ENCODE measurements around the gene XCL1. TPM values are rescaled to one million over a fixed set of nuclear protein-coding genes. Genes with fewer than 3 reads are reported as not detected.

Gene XCL1
- total and polyA plus RNA-seq, 10 of the 15 experiments (the other 5 are each of a cell fraction or from before 2014, with no cell fraction given), result 0.68 to 1,222 (median 12.2) TPM

- DNase-seq (ENCODE audit: low read depth, low spot score) (no peak), ATAC-seq (peak; percentile 17), FAIRE-seq (no peak)
- in situ Hi-C loops (cut with MboI), result no loop called here
- H3K27me3 ChIP-seq (replicated peaks in 1 of 2; ENCODE audit: control insufficient read depth in 2 of 2, insufficient read depth in 2 of 2, low read length in 1 of 2), result no peaks in the 10 kb centered on the region
- POLR2A ChIA-PET, result interaction anchor here (1.0 to 7.3 kb wide), 10 partner anchors 16 to 87 kb away, joined by 3 to 56 read pairs (median 9); no protein-coding TSS in a partner anchor
- no peaks in the 10 kb centered on the region; the same call in 1 of the 2 replicates for H3K4me1 ChIP-seq (ENCODE audit: control insufficient read depth, insufficient read depth, low read length)
- H3K36me3 ChIP-seq (ENCODE audit: control insufficient read depth in 2 of 2, insufficient read depth in 2 of 2, low read length in 1 of 2), result no peaks in the 10 kb centered on the region
- no peak overlapping the region for H3K9ac ChIP-seq (ENCODE audit: control insufficient read depth, insufficient read depth, low read length)
- WGBS (ENCODE audit: insufficient coverage, insufficient replicate concordance, low lambda C conversion rate, missing lambda C conversion rate), result 69% methylated on average over 3 of the region's 3 CpGs
- CTCF ChIA-PET, result interaction anchor here (1.1 to 5.3 kb wide), 11 partner anchors 13 to 213 kb away, joined by 3 to 28 read pairs (median 8); no protein-coding TSS in a partner anchor
- no peaks in the 10 kb centered on the region for H4K20me1 ChIP-seq (ENCODE audit: control insufficient read depth, insufficient read depth)
- H2AFZ ChIP-seq (ENCODE audit: control insufficient read depth, low read depth, low read length), result no peak overlapping the region
- no peaks in the 10 kb centered on the region for H3K79me2 ChIP-seq (ENCODE audit: control insufficient read depth, insufficient read depth, low read length)
- TF ChIP-seq ATF7 (IDR thresholded peaks at IDR 0.05; ENCODE audit: low read depth) (peak; percentile 43; the same call in 1 of the 2 replicates), ZBED1 (IDR thresholded peaks at IDR 0.05; ENCODE audit: borderline replicate concordance) (no peak), ZBTB33 (IDR thresholded peaks at IDR 0.05) (0 out of 2 replicates have a peak, but pooled peaks have one; percentile 14), HDGF (IDR thresholded peaks at IDR 0.05) (no peak), PBX3 (IDR thresholded peaks at IDR 0.05; ENCODE audit: insufficient replicate concordance, low read depth, low read length) (no peak), PKNOX1 (IDR thresholded peaks at IDR 0.05) (peak; percentile 64; the same call in 1 of the 2 replicates)
- TF ChIP-seq, protein P1, sequence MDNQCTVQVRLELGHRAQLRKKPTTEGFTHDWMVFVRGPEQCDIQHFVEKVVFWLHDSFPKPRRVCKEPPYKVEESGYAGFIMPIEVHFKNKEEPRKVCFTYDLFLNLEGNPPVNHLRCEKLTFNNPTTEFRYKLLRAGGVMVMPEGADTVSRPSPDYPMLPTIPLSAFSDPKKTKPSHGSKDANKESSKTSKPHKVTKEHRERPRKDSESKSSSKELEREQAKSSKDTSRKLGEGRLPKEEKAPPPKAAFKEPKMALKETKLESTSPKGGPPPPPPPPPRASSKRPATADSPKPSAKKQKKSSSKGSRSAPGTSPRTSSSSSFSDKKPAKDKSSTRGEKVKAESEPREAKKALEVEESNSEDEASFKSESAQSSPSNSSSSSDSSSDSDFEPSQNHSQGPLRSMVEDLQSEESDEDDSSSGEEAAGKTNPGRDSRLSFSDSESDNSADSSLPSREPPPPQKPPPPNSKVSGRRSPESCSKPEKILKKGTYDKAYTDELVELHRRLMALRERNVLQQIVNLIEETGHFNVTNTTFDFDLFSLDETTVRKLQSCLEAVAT (IDR thresholded peaks at IDR 0.05), result peak; percentile 80
- intact Hi-C loops (cut with micrococcal nuclease; ENCODE audit: unreplicated experiment), result loop anchor here (2.0 to 10.0 kb wide), 2 partner anchors 45 to 91 kb away; no protein-coding TSS in a partner anchor
- BruUV-seq (replicated peaks), result no TSS peak
- SMC1A ChIA-PET (ENCODE audit: uncharacterized antibody, unreplicated experiment), result interaction anchor here (0.7 to 8.0 kb wide), 19 partner anchors 9 to 526 kb away, joined by 3 to 257 read pairs (median 16); partner anchors contain the start of genes XCL1 and XCL2
- H3K9me3 ChIP-seq (replicated peaks; ENCODE audit: control insufficient read depth, insufficient read depth, low read length), result no peaks in the 10 kb centered on the region
- no peak overlapping the region for H3K4me2 ChIP-seq (ENCODE audit: control insufficient read depth, insufficient read depth)
- H3K27ac ChIP-seq (ENCODE audit: control insufficient read depth, insufficient read depth), result no peak overlapping the region
- no peak overlapping the region for H3K4me3 ChIP-seq
- RAD21 ChIA-PET (ENCODE audit: unreplicated experiment), result interaction anchor here (1.2 to 8.0 kb wide), 13 partner anchors 12 to 213 kb away, joined by 3 to 218 read pairs (median 24); partner anchors contain the start of gene XCL2
Observed at GRCh38 chr1:168555508-168556046, 20.8 kb upstream of the XCL1 start.
